Cardiac septum (tissue), 1 donor: ENCODE results near the gene CEP76. TPM values are rescaled to one million over a fixed set of nuclear protein-coding genes. Genes with fewer than 3 reads are reported as not detected.

Experiments
- total RNA-seq: library from RNA; stranded (reverse); fragmentation: NEBNext Ultra II Directional; extraction: Animal tissue kit (Norgen Biotek cat#: 25700); gene quantifications from one replicate; pipeline ENCODE4 v1.2.1, GENCODE V29; 2021
- donor health status: DM: no; HTN: no; CAD: no.

CEP76 gene
- total RNA-seq, 1 donor from 2014 or later, result 3.2 TPM

Other genes with a start within 250 kb of the CEP76 start
- gene SPIRE1, start 44.6 kb downstream of the CEP76 start, total RNA-seq, result 87.1 TPM
- gene PSMG2, start 319 bp upstream of the CEP76 start, total RNA-seq, result 43.8 TPM
- 14.5 TPM for gene PTPN2, start 181.5 kb upstream of the CEP76 start, total RNA-seq
- 21.0 TPM for gene SEH1L, start 245.3 kb upstream of the CEP76 start, total RNA-seq